IPS-15b (cell line): ENCODE measurements around the gene PLK4.
A peak's percentile ranks its signal among the peaks of the same experiment; 100 is the strongest.
"Not testable (repeated sequence)": the region's sequence is repeated elsewhere in the genome, so short reads cannot be mapped to it uniquely, and the experiment has no call there.

Experiments used
- H3K27me3 ChIP-seq: one replicate; pipeline ENCODE4 v1.6.1; 2013; ENCODE audit warnings: low read length; ENCODE audit not compliant: control insufficient read depth, insufficient read depth
- H3K36me3 ChIP-seq: one replicate; pipeline ENCODE4 v1.6.1; 2013; ENCODE audit warnings: low read length; ENCODE audit not compliant: control insufficient read depth, insufficient read depth
- H3K4me1 ChIP-seq: one replicate; pipeline ENCODE4 v1.6.1; 2013; ENCODE audit warnings: mild to moderate bottlenecking, low read length; ENCODE audit not compliant: control insufficient read depth, insufficient read depth
- H3K4me3 ChIP-seq: one replicate; pipeline ENCODE4 v1.5.1; 2013; ENCODE audit warnings: low read depth, low read length
- H3K9ac ChIP-seq: one replicate; pipeline ENCODE4 v1.6.1; 2013; ENCODE audit warnings: low read depth, mild to moderate bottlenecking, low read length
- H3K9me3 ChIP-seq: one replicate; pipeline ENCODE4 v1.6.1; 2013; ENCODE audit warnings: mild to moderate bottlenecking, low read length; ENCODE audit not compliant: control insufficient read depth, insufficient read depth

The PLK4 gene

GRCh38 chr4:127868196-127868595 lies 12.5 kb upstream of the PLK4 start:
- Histone ChIP-seq H3K9ac (no peak overlapping the region), H3K9me3 (no peaks in the 10 kb centered on the region), H3K36me3 (no peaks in the 10 kb centered on the region), H3K4me3 (no peak overlapping the region), H3K4me1 (no peaks in the 10 kb centered on the region), H3K27me3 (no peaks in the 10 kb centered on the region)

GRCh38 chr4:127870281-127870680 lies 10.4 kb upstream of the PLK4 start:
- Histone ChIP-seq H3K27me3 (no peaks in the 10 kb centered on the region), H3K9me3 (no peaks in the 10 kb centered on the region), H3K4me3 (no peak overlapping the region), H3K9ac (no peak overlapping the region), H3K36me3 (peaks cover 2% of the 10 kb centered on the region), H3K4me1 (no peaks in the 10 kb centered on the region)

DNA sequence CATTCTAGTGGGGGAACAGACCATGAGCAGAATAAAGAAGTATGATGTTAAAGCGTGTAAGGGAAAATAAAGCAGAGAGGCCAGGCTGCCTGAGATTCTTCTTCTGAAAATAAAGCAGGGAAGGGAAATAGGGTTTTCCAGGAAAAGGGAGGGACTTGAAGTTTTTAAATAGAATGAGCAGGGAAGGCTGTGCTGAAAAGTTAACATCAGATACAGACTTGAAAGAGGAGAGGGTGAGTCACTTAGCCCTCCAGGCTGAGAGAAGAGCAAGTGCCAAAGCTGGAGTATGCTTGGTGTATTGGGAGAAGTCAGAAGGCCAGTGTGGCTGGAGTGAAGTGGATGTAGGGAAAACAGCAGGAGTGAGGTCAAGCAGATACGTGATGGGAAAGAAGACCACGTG lies 10.0 kb upstream of the PLK4 start:
- Histone ChIP-seq H3K9ac (no peak overlapping the region), H3K27me3 (no peaks in the 10 kb centered on the region), H3K4me3 (no peak overlapping the region), H3K4me1 (no peaks in the 10 kb centered on the region), H3K9me3 (no peaks in the 10 kb centered on the region), H3K36me3 (peaks cover 2% of the 10 kb centered on the region)

DNA sequence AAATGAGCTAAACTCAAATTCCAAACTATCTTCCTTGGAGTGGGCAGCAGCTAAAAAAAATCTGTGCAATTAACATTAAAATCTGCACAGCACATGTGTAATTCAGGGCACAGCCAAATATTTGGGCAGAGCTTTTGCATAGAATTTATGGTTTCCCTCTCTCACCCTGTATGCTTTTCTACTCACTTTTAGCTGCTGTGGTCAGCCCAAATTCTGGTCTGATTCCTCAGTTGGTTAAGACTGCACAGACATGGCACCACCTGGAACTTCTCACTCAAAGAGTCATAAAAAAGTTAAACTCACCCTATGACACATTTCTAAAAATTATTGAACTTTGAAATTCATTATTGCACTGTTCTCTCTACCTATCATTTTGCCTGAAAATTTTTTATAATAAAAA lies 4.9 kb upstream of the PLK4 start:
- Histone ChIP-seq H3K9ac (no peak overlapping the region), H3K27me3 (no peaks in the 10 kb centered on the region)

GRCh38 chr4:127881563-127881864 lies 821 bp downstream of the PLK4 start:
- Histone ChIP-seq H3K27me3 (no peaks in the 10 kb centered on the region), H3K4me3 (peak overlapping the region; percentile 93), H3K36me3 (peaks cover 6% of the 10 kb centered on the region), H3K9me3 (no peaks in the 10 kb centered on the region), H3K4me1 (no peaks in the 10 kb centered on the region), H3K9ac (peak overlapping the region; percentile 99)

More for the DNA sequence above, 4.9 kb upstream of the PLK4 start:
- Histone ChIP-seq H3K36me3 (peaks cover 2% of the 10 kb centered on the region), H3K4me1 (no peaks in the 10 kb centered on the region), H3K4me3 (no peak overlapping the region), H3K9me3 (no peaks in the 10 kb centered on the region)

GRCh38 chr4:127888559-127888958 lies 7.9 kb downstream of the PLK4 start:
- Histone ChIP-seq H3K9ac (no peak overlapping the region), H3K9me3 (no peaks in the 10 kb centered on the region), H3K4me3 (no peak overlapping the region), H3K4me1 (no peaks in the 10 kb centered on the region), H3K36me3 (peaks cover 20% of the 10 kb centered on the region), H3K27me3 (no peaks in the 10 kb centered on the region)

DNA sequence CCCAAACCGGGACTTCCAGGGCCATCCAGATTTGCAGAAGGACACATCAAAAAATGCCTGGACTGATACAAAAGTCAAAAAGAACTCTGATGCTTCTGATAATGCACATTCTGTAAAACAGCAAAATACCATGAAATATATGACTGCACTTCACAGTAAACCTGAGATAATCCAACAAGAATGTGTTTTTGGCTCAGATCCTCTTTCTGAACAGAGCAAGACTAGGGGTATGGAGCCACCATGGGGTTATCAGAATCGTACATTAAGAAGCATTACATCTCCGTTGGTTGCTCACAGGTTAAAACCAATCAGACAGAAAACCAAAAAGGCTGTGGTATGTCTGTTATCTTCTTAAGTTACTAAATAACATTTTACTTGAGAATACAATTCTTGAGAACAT lies 9.2 kb downstream of the PLK4 start:
- Histone ChIP-seq H3K9me3 (no peaks in the 10 kb centered on the region), H3K9ac (no peak overlapping the region), H3K27me3 (no peaks in the 10 kb centered on the region), H3K36me3 (peaks cover 30% of the 10 kb centered on the region), H3K4me1 (no peaks in the 10 kb centered on the region), H3K4me3 (no peak overlapping the region)

DNA sequence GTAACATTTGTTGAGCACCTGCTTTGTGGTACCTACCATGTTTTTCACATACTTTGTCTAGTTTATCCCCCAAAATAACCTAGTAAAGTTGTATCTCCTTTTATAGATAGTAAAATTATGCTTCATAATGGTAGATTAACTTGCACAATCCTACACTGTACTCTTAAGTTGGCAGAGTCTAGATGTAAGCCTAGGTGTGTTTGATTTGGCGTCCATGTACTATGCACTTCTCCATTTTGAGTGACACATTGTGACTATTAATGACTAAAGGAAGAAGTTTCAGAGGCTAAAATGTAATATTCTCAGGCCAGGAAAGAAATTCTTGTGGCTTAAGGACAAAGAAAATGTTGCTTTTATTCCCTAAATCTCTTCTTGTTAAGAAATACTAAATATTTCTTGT lies 15.4 kb downstream of the PLK4 start:
- H3K36me3 ChIP-seq: peaks cover 15% of the 10 kb centered on the region
- H3K4me1 ChIP-seq: no peaks in the 10 kb centered on the region
- no peaks in the 10 kb centered on the region for H3K9me3 ChIP-seq
- H3K9ac ChIP-seq: no peak overlapping the region
- no peaks in the 10 kb centered on the region for H3K27me3 ChIP-seq
- no peak overlapping the region for H3K4me3 ChIP-seq

DNA sequence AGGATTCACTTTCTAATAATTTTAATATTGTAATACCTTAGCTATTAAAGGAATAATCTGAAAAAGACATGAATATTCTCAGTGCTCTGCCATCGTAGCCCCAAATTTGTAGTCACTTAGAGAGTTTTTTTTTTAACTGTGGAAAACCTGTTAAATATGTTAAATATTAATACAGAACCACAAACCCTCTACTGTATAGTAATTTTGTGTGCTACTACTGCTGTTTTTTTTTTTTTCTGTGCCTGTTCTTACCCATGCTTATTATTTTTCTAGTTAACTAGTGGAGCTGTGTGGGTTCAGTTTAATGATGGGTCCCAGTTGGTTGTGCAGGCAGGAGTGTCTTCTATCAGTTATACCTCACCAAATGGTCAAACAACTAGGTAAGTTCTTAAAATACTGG lies 15.8 kb downstream of the PLK4 start:
- Histone ChIP-seq H3K9ac (no peak overlapping the region), H3K27me3 (no peaks in the 10 kb centered on the region), H3K4me1 (no peaks in the 10 kb centered on the region), H3K36me3 (peaks cover 14% of the 10 kb centered on the region), H3K4me3 (no peak overlapping the region), H3K9me3 (no peaks in the 10 kb centered on the region)

- H3K36me3 ChIP-seq, H3K27me3 ChIP-seq, H3K9me3 ChIP-seq, H3K9ac ChIP-seq, H3K4me3 ChIP-seq, H3K4me1 ChIP-seq: not testable (repeated sequence)
Observed at GRCh38 chr4:127899682-127900081, 19.0 kb downstream of the PLK4 start.

DNA sequence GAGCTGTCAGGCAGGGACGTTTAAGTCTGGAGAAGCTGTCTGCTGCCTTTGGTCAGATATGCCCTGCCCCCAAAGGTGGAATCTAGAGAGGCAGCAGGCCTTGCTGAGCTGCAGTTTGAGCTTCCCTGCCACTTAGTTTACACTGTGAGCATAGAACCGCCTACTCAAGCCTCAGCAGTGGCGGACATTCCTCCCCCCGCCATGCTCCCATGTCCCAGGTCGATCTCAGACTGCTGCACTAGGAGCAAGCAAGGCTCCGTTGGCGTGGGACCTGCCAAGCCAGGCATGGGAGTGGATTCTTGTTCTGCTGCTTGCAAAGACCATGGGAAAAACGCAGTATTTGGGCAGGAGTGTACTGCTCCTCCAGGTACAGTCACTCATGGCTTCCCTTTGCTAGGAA lies 24.3 kb downstream of the PLK4 start:
- H3K36me3 ChIP-seq: no peaks in the 10 kb centered on the region
- H3K4me1 ChIP-seq: no peaks in the 10 kb centered on the region
- no peak overlapping the region for H3K4me3 ChIP-seq
- no peak overlapping the region for H3K9ac ChIP-seq
- H3K27me3 ChIP-seq: no peaks in the 10 kb centered on the region
- no peaks in the 10 kb centered on the region for H3K9me3 ChIP-seq

GRCh38 chr4:127916512-127916911 lies 35.8 kb downstream of the PLK4 start:
- Histone ChIP-seq H3K9me3 (no peaks in the 10 kb centered on the region), H3K9ac (no peak overlapping the region), H3K36me3 (no peaks in the 10 kb centered on the region), H3K4me1 (no peaks in the 10 kb centered on the region), H3K4me3 (no peak overlapping the region), H3K27me3 (no peaks in the 10 kb centered on the region)

GRCh38 chr4:127917151-127917550 lies 36.5 kb downstream of the PLK4 start:
- H3K36me3 ChIP-seq: no peaks in the 10 kb centered on the region
- H3K4me3 ChIP-seq: no peak overlapping the region
- H3K27me3 ChIP-seq: no peaks in the 10 kb centered on the region
- H3K9me3 ChIP-seq: no peaks in the 10 kb centered on the region
- no peak overlapping the region for H3K9ac ChIP-seq
- no peaks in the 10 kb centered on the region for H3K4me1 ChIP-seq
